PC-9 (cell line): Measurements from ENCODE around the gene OR51B4.

ENCODE experiments used
- EZH2 ChIP-seq: fragments of 200-600 bp; sonication (generic); IDR thresholded peaks from 2 replicates; pipeline ENCODE4 v1.8.0; 2017; ENCODE audit warnings: antibody characterized with exemption, low read depth
- TF ChIP-seq, protein P1 (sequence below): fragments of 200-600 bp; sonication (generic); conservative IDR thresholded peaks from 2 replicates; pipeline ENCODE4 v1.6.1; 2017; ENCODE audit warnings: mixed run types, antibody characterized with exemption, mild to moderate bottlenecking, moderate library complexity

DNA sequence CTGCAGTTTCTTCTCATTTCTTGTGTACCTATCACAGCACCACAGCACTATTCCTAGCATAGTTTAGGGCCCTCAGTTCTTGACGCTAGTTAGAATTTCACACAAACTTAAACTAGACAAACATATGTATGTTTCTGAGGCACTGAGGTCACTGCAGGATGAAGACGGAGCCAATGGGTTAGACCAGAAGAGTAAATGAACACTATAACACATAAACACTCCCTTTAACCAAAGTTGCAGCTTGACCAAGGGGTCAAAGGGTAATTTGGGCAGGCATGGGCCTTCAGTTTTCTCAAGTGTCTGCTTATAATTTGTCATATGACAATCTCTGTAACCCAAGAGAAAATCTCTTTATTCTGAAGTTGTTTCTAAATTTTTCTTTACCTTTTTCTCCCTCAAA lies 19.1 kb downstream of the OR51B4 start:
- TF ChIP-seq, protein P1, sequence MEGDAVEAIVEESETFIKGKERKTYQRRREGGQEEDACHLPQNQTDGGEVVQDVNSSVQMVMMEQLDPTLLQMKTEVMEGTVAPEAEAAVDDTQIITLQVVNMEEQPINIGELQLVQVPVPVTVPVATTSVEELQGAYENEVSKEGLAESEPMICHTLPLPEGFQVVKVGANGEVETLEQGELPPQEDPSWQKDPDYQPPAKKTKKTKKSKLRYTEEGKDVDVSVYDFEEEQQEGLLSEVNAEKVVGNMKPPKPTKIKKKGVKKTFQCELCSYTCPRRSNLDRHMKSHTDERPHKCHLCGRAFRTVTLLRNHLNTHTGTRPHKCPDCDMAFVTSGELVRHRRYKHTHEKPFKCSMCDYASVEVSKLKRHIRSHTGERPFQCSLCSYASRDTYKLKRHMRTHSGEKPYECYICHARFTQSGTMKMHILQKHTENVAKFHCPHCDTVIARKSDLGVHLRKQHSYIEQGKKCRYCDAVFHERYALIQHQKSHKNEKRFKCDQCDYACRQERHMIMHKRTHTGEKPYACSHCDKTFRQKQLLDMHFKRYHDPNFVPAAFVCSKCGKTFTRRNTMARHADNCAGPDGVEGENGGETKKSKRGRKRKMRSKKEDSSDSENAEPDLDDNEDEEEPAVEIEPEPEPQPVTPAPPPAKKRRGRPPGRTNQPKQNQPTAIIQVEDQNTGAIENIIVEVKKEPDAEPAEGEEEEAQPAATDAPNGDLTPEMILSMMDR, result no peak
- no peak for TF ChIP-seq EZH2
